Upper lobe of left lung (tissue), 4 donors: ENCODE data around the gene TAS1R2.

ENCODE experiments used
- CTCF ChIP-seq, 6 experiments: fragments of 450-650 bp in 4 of 6; fragments of 200-600 bp in 2 of 6; sonication (generic) in 2 of 6; IDR thresholded peaks; one replicate each; pipeline ENCODE4 v1.5.1; 2016 to 2019; ENCODE audit warnings: antibody characterized with exemption in 6 of 6
- EP300 ChIP-seq, 4 donors: sonication (generic); formaldehyde crosslinking; IDR thresholded peaks; one replicate each; pipeline ENCODE4 v1.5.1; 2017; ENCODE audit warnings: antibody characterized with exemption in 4 of 4, control low read depth in 2 of 4
- POLR2A ChIP-seq, 4 donors: fragments of 450-650 bp; IDR thresholded peaks; one replicate each; pipeline ENCODE4 v1.5.1; 2016 to 2017; ENCODE audit warnings: antibody characterized with exemption in 4 of 4, mild to moderate bottlenecking in 2 of 4
- POLR2AphosphoS5 ChIP-seq, 2 donors: sonication (generic); formaldehyde crosslinking; IDR thresholded peaks; one replicate each; pipeline ENCODE4 v1.5.1; 2017; ENCODE audit warnings: antibody characterized with exemption in 2 of 2

- TF ChIP-seq POLR2AphosphoS5 (IDR thresholded peaks at IDR 0.05) (no peak), CTCF (IDR thresholded peaks at IDR 0.05) (no peak), POLR2A (IDR thresholded peaks at IDR 0.05) (no peak), EP300 (IDR thresholded peaks at IDR 0.05) (no peak)
Observed at GRCh38 chr1:18854331-18855025, 5.0 kb downstream of the TAS1R2 start.
